K562 (cell line): ENCODE data around the gene TRIM26. TPM values are rescaled to one million over a fixed set of nuclear protein-coding genes. Genes with fewer than 3 reads are reported as not detected.

Experiments
- ATAC-seq: fragments of 200-7000 bp; cut with Tn5 transposase; 3 replicates; pipeline ENCODE4 v1.9.1; 2020; ENCODE audit warnings: moderate library complexity
- BruUV-seq: library from RNA; stranded (reverse); fragments of 400-500 nt; replicated peaks from 2 replicates; lab custom pipeline; 2021; lab: Mats Ljungman, UMichigan
- CTCF ChIA-PET: fragments of 300-600 bp; formaldehyde crosslinking; extraction: SDS; loops from one replicate; lab custom pipeline; 2021; ENCODE audit warnings: low intra/inter-chr PET ratio; lab: Yijun Ruan, JAX
- POLR2A ChIA-PET: fragments of 300-600, 350-650 bp; sonication (Branson Sonifier 250); formaldehyde crosslinking; extraction: SDS; loops from one replicate; lab custom pipeline; 2021; ENCODE audit warnings: antibody characterized with exemption, inconsistent platforms; lab: Yijun Ruan, JAX
- DNase-seq, 4 experiments: peaks; one replicate each; pipeline versions ENCODE4 v3.0.0 to v3.0.0-alpha.2; 2011 to 2018; ENCODE audit warnings: low spot score in 3 of 4, mixed read lengths in 3 of 4; ENCODE audit errors: extremely low read depth in 1 of 4
- FAIRE-seq: peaks from 2 replicates; lab custom pipeline; 2011; peaks lifted over from hg19 to GRCh38; lab: Jason Lieb, UNC
- H2AFZ ChIP-seq: 2 replicates; pipeline ENCODE4 v1.6.0; 2011; ENCODE audit warnings: low read depth, low read length, control low read depth, inconsistent platforms
- H3K27ac ChIP-seq: fragments of 200-600 bp; 3 replicates; pipeline ENCODE4 v1.8.0; 2011; ENCODE audit warnings: low read depth, mild to moderate bottlenecking, control low read depth, inconsistent platforms, low read length, moderate library complexity, mixed read lengths; ENCODE audit errors: extremely low read depth
- H3K27me3 ChIP-seq, 2 experiments: fragments of 300-600 bp in 1 of 2; 2 replicates in 1 of 2; 3 replicates in 1 of 2; pipeline versions ENCODE4 v1.6.0 to v1.8.0; 2011; ENCODE audit warnings: inconsistent platforms in 2 of 2, low read length in 2 of 2, mild to moderate bottlenecking in 1 of 2, mixed read lengths in 1 of 2, moderate library complexity in 1 of 2; ENCODE audit not compliant: control insufficient read depth in 2 of 2, insufficient read depth in 2 of 2
- H3K36me3 ChIP-seq: fragments of 300-600 bp; 3 replicates; pipeline ENCODE4 v1.8.0; 2011; ENCODE audit warnings: mild to moderate bottlenecking, low read length, inconsistent platforms; ENCODE audit not compliant: control insufficient read depth, insufficient read depth
- H3K4me1 ChIP-seq, 2 experiments: fragments of 200-600 bp in 1 of 2; replicated peaks in 1 of 2; 2 replicates in 1 of 2; 3 replicates in 1 of 2; pipeline versions ENCODE4 v1.5.1 to v1.8.0; 2011; ENCODE audit warnings: inconsistent platforms in 2 of 2, low read length in 2 of 2, mild to moderate bottlenecking in 1 of 2, mixed read lengths in 1 of 2, moderate library complexity in 1 of 2; ENCODE audit not compliant: control insufficient read depth in 2 of 2, insufficient read depth in 2 of 2
- H3K4me2 ChIP-seq: 2 replicates; pipeline ENCODE4 v1.6.1; 2011; ENCODE audit warnings: low read length, control low read depth, inconsistent platforms, mixed read lengths; ENCODE audit not compliant: insufficient read depth
- H3K4me3 ChIP-seq: fragments of 200-600 bp; sonication (generic), shearing (Covaris generic); 2 replicates; pipeline ENCODE4 v1.5.1; 2016; ENCODE audit warnings: control low read depth, inconsistent platforms
- H3K79me2 ChIP-seq: fragments of 200-600 bp; 3 replicates; pipeline ENCODE4 v1.8.0; 2011; ENCODE audit warnings: low read length, inconsistent platforms; ENCODE audit not compliant: control insufficient read depth, insufficient read depth
- H3K9ac ChIP-seq, 2 experiments: 2 replicates each; pipeline versions ENCODE4 v1.6.0 to v1.6.1; 2011; ENCODE audit warnings: low read depth in 2 of 2, low read length in 2 of 2, control low read depth in 1 of 2, inconsistent platforms in 1 of 2, mild to moderate bottlenecking in 1 of 2, mixed read lengths in 1 of 2; ENCODE audit not compliant: insufficient read depth in 1 of 2
- H3K9me1 ChIP-seq: one replicate; pipeline ENCODE4 v1.6.0; 2011; ENCODE audit warnings: inconsistent platforms, mild to moderate bottlenecking, low read length, moderate library complexity; ENCODE audit not compliant: control insufficient read depth, insufficient read depth
- H3K9me3 ChIP-seq: replicated peaks from 2 replicates; pipeline ENCODE4 v1.5.1; 2011; ENCODE audit warnings: low read depth, low read length, inconsistent platforms; ENCODE audit not compliant: control insufficient read depth, insufficient read depth
- H4K20me1 ChIP-seq: replicated peaks from 2 replicates; pipeline ENCODE4 v1.6.1; 2011; ENCODE audit warnings: low read length, inconsistent platforms, mixed read lengths; ENCODE audit not compliant: control insufficient read depth, insufficient read depth
- AFF4 ChIP-seq: sonication (generic); formaldehyde crosslinking; IDR thresholded peaks from 2 replicates; pipeline ENCODE4 v1.8.0; 2023; ENCODE audit warnings: mild to moderate bottlenecking, missing genetic modification reagents
- ARNT ChIP-seq, 2 experiments: fragments of 450-650 bp; IDR thresholded peaks; 2 replicates each; pipeline ENCODE4 v1.6.1; 2016; ENCODE audit warnings: mild to moderate bottlenecking in 1 of 2
- ERF ChIP-seq: fragments of 450-650 bp; formaldehyde crosslinking; IDR thresholded peaks from 2 replicates; pipeline ENCODE4 v1.4.0; 2020; ENCODE audit warnings: mild to moderate bottlenecking, mixed read lengths
- ESRRA ChIP-seq: fragments of 450-650 bp; IDR thresholded peaks from 2 replicates; pipeline ENCODE4 v1.6.1; 2014; ENCODE audit warnings: low read depth, mild to moderate bottlenecking, moderate library complexity, borderline replicate concordance
- ETV1 ChIP-seq: fragments of 450-650 bp; conservative IDR thresholded peaks from 2 replicates; pipeline ENCODE4 v1.6.1; 2016; ENCODE audit warnings: missing genetic modification characterization, control low read depth, low read depth, missing compliant biosample characterization
- ETV6 ChIP-seq, 3 experiments: fragments of 150-350 bp in 1 of 3; sonication (generic) in 1 of 3; formaldehyde crosslinking in 1 of 3; IDR thresholded peaks; 2 replicates each; pipeline versions ENCODE4 v1.6.1 to v1.8.0; 2014 to 2022; ENCODE audit warnings: borderline replicate concordance in 2 of 3, low read depth in 2 of 3, antibody characterized with exemption in 1 of 3, low read length in 1 of 3, mild to moderate bottlenecking in 1 of 3, missing genetic modification reagents in 1 of 3
- EWSR1 ChIP-seq: fragments of 450-650 bp; IDR thresholded peaks from 2 replicates; pipeline ENCODE4 v1.6.1; 2018; ENCODE audit warnings: borderline replicate concordance, mild to moderate bottlenecking, low read depth, moderate library complexity; ENCODE audit not compliant: partially characterized antibody
- HEY1 ChIP-seq: fragments of 250-450 bp; sonication (Bioruptor Pico); IDR thresholded peaks from 2 replicates; pipeline ENCODE4 v1.5.0; 2020; ENCODE audit warnings: mild to moderate bottlenecking, moderate library complexity, borderline replicate concordance
- MCM5 ChIP-seq: fragments of 450-650 bp; IDR thresholded peaks from 2 replicates; pipeline ENCODE4 v1.6.1; 2016; ENCODE audit warnings: low read depth
- MEIS2 ChIP-seq: fragments of 450-650 bp; IDR thresholded peaks from 2 replicates; pipeline ENCODE4 v1.6.1; 2014; ENCODE audit warnings: mild to moderate bottlenecking; ENCODE audit not compliant: partially characterized antibody
- NCOA1 ChIP-seq: fragments of 450-650 bp; IDR thresholded peaks from 2 replicates; pipeline ENCODE4 v1.6.1; 2016; ENCODE audit warnings: low read depth
- SIX5 ChIP-seq, 2 experiments: IDR thresholded peaks; 2 replicates each; pipeline ENCODE4 v1.6.1; 2011; ENCODE audit warnings: low read length in 2 of 2, borderline replicate concordance in 1 of 2, low read depth in 1 of 2, mild to moderate bottlenecking in 1 of 2, moderate library complexity in 1 of 2; ENCODE audit not compliant: insufficient read depth in 1 of 2
- SREBF1 ChIP-seq: fragments of 150-350 bp; IDR thresholded peaks from 2 replicates; pipeline ENCODE4 v1.6.1; 2014; ENCODE audit warnings: antibody characterized with exemption, low read depth, low read length, borderline replicate concordance
- TBP ChIP-seq: optimal IDR thresholded peaks from 2 replicates; pipeline ENCODE3; 2011; ENCODE audit warnings: low read depth, low read length, improper control_type of control experiment
- XRCC3 ChIP-seq: fragments of 450-650 bp; IDR thresholded peaks from 2 replicates; pipeline ENCODE4 v1.6.1; 2017; ENCODE audit warnings: mild to moderate bottlenecking, moderate library complexity
- WGBS: fragments of 100-300 bp; shearing (Covaris generic); methylation state at CpG from one replicate; pipeline ENCODE4 v1.1.6; 2016; ENCODE audit warnings: low coverage, mixed read lengths; ENCODE audit not compliant: insufficient coverage; ENCODE audit errors: missing lambda C conversion rate; 5-methylcytosine and 5-hydroxymethylcytosine counted together
- in situ Hi-C: fragments of 300-500 bp; cut with MboI; formaldehyde crosslinking; loops from 4 replicates; pipeline ENCODE4 v1.15.0; 2018; ENCODE audit warnings: inconsistent platforms, mixed read lengths
- intact Hi-C: fragments of 100-400 bp; cut with micrococcal nuclease; formaldehyde crosslinking; loops from 2 replicates; pipeline ENCODE4 v1.14.2; 2022
- polyA plus RNA-seq, 8 experiments: library from polyadenylated mRNA; depleted of rRNA in 4 of 8; stranded (reverse) in 5 of 8; unstranded in 3 of 8; fragments of >200 nt; fragmentation: Nextera tagmentation in 2 of 8; fragmentation: Illumina TruSeq in 1 of 8; extraction: Ambion mirVana in 2 of 8; extraction: Trizol in 1 of 8; gene quantifications; 2 replicates each; pipeline versions ENCODE4 v1.2.1 to v1.2.3, GENCODE V29; 2011 to 2014; ENCODE audit warnings: inconsistent platforms in 1 of 8, missing spikeins in 1 of 8
- total RNA-seq, 7 experiments: library from RNA; depleted of rRNA in 6 of 7; stranded (reverse); fragments of >200 nt in 6 of 7; fragmentation: Illumina TruSeq in 2 of 7; extraction: Trizol in 2 of 7; gene quantifications; 2 replicates each; pipeline versions ENCODE4 v1.2.1 to v1.2.3, GENCODE V29; 2011 to 2021; ENCODE audit warnings: low replicate concordance in 1 of 7
- TF ChIP-seq, protein P1 (sequence below): sonication (generic); formaldehyde crosslinking; IDR thresholded peaks from 2 replicates; pipeline ENCODE4 v1.8.0; 2022; ENCODE audit warnings: missing genetic modification reagents, mild to moderate bottlenecking, borderline replicate concordance
- TF ChIP-seq, protein P2 (sequence below): fragments of 450-650 bp; IDR thresholded peaks from 2 replicates; pipeline ENCODE4 v1.6.1; 2018; ENCODE audit warnings: mild to moderate bottlenecking, low read depth; ENCODE audit not compliant: partially characterized antibody

The TRIM26 gene
- total and polyA plus RNA-seq, 9 of the 15 experiments (the other 6 are each of a cell fraction or from before 2014, with no cell fraction given): 0.80 to 5.0 (median 2.8) TPM

DNA sequence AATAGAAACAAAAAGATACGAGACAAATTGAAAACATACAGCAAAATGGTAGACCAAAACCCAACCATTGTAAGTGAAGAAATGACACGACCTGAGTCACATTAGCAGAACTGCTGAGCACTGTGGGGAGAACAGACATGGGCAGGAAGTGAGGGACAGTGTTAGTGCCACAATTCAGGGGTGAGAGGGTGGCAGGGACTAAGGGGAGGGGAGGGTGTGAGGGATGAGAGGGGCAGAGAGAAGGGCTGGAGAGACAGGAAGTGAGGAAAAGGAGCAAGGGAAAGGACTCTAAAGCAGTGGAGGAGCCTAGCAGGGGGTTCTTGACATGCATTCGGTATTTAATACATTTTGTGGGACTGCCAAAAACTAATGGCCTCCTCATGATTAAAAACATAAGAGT lies 45.0 kb upstream of the TRIM26 start:
- CTCF ChIA-PET: no interaction called here
- H3K27me3 ChIP-seq: peaks cover 29 to 44% of the 10 kb centered on the region in 2 experiments
- BruUV-seq: no TSS peak
- no peak for TF ChIP-seq ESRRA
- TF ChIP-seq ETV6 (IDR thresholded peaks at IDR 0.05; ENCODE audit: borderline replicate concordance in 1 of 2, low read depth in 2 of 2, low read length in 1 of 2): no peak
- TF ChIP-seq ETV6 (CRISPR knock-in tag; IDR thresholded peaks at IDR 0.05; ENCODE audit: borderline replicate concordance): no peak
- no peak for TF ChIP-seq ETV1 (tag)
- no peak for TF ChIP-seq SREBF1
- no peak for TF ChIP-seq XRCC3
- no peak for TF ChIP-seq HEY1 (CRISPR knock-in tag)
- no peak for TF ChIP-seq MCM5
- no peak for TF ChIP-seq AFF4
- TF ChIP-seq, protein P1, sequence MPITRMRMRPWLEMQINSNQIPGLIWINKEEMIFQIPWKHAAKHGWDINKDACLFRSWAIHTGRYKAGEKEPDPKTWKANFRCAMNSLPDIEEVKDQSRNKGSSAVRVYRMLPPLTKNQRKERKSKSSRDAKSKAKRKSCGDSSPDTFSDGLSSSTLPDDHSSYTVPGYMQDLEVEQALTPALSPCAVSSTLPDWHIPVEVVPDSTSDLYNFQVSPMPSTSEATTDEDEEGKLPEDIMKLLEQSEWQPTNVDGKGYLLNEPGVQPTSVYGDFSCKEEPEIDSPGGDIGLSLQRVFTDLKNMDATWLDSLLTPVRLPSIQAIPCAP: no peak
- TF ChIP-seq SIX5 (IDR thresholded peaks at IDR 0.05; ENCODE audit: borderline replicate concordance in 1 of 2, insufficient read depth in 1 of 2, low read depth in 1 of 2, low read length in 2 of 2): no peak
- no peak for TF ChIP-seq NCOA1
- no peak for TF ChIP-seq EWSR1
- TF ChIP-seq TBP: no peak
- no peak for TF ChIP-seq ARNT (IDR thresholded peaks at IDR 0.05)
- no peak for TF ChIP-seq MEIS2
- TF ChIP-seq, protein P2, sequence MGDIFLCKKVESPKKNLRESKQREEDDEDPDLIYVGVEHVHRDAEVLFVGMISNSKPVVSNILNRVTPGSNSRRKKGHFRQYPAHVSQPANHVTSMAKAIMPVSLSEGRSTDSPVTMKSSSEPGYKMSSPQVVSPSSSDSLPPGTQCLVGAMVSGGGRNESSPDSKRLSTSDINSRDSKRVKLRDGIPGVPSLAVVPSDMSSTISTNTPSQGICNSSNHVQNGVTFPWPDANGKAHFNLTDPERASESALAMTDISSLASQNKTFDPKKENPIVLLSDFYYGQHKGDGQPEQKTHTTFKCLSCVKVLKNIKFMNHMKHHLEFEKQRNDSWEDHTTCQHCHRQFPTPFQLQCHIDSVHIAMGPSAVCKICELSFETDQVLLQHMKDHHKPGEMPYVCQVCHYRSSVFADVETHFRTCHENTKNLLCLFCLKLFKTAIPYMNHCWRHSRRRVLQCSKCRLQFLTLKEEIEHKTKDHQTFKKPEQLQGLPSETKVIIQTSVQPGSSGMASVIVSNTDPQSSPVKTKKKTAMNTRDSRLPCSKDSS: no peak
- no peak for TF ChIP-seq ERF

More for the DNA sequence above, 45.0 kb upstream of the TRIM26 start:
- Histone ChIP-seq H4K20me1 (no peaks in the 10 kb centered on the region), H3K4me1 (peaks cover 0 to 10% of the 10 kb centered on the region in 2 experiments; a peak in 1 of 5 replicates), H3K36me3 (no peaks in the 10 kb centered on the region), H3K9me1 (no peaks in the 10 kb centered on the region), H3K4me3 (no peak overlapping the region), H3K4me2 (no peak overlapping the region), H3K9ac (no peak overlapping the region), H3K79me2 (no peaks in the 10 kb centered on the region), H3K27ac (no peak overlapping the region), H3K9me3 (no peaks in the 10 kb centered on the region), H2AFZ (no peak overlapping the region)
- POLR2A ChIA-PET: no interaction called here
- WGBS: 0% methylated on average over 3 of the region's 3 CpGs
- in situ Hi-C loops (no loop called here), intact Hi-C loops (no loop called here)
- ATAC-seq (no peak), FAIRE-seq (peak; percentile 11), DNase-seq (no peak)
